ENCODE data around the gene AKR1C4.
"Not testable (repeated sequence)": the region's sequence is repeated elsewhere in the genome, so short reads cannot be mapped to it uniquely, and the experiment has no call there.

Gene AKR1C4

DNA sequence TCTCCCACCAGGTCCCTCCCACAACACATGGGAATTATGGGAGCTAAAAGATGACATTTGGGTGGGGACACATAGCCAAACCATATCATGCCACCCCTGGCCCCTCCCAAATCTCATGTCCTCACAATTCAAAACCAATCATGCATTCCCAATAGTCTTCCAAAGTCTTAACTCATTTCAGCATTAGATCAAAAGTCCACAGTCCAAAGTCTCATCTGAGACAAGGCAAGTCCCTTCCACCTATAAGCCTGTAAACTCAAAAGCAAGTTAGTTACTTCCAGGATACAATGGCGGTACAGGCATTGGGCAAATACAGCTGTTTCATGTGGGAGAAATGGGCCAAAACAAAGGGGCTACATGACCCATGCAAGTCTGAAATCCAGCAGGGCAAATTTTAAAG, 13.1 kb downstream of the AKR1C4 start:
- not testable (repeated sequence) for DNase-seq

DNA sequence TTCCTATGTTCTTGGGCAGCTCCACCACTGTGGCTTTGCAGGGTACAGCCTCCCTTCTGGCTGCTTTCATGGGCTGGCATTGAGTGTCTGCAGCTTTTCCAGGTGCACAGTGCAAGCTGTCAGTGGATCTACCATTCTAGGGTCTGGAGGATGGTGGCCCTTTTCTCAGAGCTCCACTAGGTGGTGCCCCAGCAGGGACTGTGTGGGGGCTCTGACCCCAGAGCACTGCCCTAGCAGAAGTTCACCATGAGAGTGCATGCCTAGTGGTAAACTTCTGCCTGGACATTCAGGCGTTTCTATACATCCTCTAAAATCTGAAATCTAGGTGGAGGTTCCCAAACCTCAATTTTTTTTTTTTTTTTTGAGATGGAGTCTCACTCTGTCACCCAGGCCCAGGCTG, 13.6 kb downstream of the AKR1C4 start:
- DNase-seq = peak; percentile 4

DNA sequence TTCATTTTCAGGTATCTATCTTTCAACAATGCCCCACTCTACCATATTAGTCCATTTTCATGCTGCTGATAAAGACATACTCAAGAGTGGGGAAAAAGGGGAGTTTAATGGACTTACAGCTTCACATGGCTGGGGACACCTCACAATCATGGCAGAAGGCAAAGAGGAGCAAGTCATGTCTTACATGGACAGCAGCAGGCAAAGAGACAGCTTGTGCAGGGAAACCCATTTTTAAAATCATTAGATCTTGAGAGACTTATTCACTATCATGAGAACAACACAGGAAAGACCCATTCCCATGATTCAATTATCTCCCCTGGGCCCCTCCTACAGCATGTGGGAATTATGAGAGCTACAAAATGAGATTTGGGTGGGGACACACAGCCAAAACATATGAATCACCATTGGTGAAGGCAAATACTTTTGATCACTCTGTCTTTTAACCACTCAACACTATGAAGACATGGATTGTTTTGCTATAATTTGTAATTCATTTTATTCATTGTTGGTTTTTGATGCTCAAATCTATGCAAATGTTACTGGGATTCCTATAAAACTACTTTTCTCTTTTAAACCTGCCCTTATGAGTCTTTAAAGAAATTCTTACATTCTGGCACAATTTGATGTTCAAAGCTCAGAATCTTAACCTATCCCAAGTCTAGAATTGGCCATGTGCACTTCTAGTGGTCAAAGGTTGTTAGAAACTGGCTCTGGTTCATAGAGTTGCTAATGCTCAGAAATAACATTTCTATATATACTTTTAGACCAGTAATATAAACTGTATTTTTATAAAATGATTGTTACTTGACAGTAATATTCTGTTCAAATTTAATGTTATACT, 15.3 kb downstream of the AKR1C4 start:
- DNase-seq = no peak

DNA sequence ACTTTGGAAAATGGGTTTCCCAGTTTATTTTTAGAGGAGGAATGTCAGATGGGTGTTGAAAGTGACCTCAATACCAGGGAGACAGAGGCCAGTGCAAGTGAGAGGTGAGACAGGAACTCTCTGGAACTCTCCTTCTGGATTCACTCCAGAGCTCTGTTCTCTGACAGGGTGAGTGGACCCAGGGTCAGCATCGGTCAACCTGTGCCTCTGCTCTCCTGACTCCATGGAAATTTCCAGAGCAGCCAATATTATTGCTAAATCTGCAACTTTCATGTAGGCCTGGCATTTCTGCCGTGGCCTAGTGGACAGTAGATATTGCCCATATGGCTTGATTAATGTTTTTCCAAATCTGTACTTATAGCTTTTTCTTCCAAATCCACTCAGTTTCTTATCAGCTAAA, 20.2 kb downstream of the AKR1C4 start:
- no peak for DNase-seq

DNA sequence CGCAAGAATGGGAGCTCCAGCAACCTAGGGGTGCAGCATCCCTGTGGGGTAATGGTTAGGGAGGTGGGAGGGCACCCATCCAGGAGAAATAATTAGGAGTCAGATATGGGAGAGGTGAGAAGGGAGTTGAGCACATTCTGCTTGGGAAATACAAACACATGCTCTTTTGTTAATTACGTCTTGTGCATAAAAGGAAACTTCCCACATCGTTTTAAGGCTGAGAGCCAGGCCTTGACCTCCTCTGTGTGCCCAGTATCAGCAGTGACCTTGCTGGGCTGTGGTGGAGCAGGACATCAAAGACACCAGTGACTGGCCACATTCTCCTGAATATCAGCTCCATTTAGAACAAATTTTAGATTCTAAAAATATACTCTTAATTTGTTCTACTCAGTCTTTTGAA, 22.6 kb downstream of the AKR1C4 start:
- no peak for DNase-seq

GRCh38 chr10:5222942-5223341, 26.3 kb downstream of the AKR1C4 start:
- DNase-seq = not testable (repeated sequence)

DNA sequence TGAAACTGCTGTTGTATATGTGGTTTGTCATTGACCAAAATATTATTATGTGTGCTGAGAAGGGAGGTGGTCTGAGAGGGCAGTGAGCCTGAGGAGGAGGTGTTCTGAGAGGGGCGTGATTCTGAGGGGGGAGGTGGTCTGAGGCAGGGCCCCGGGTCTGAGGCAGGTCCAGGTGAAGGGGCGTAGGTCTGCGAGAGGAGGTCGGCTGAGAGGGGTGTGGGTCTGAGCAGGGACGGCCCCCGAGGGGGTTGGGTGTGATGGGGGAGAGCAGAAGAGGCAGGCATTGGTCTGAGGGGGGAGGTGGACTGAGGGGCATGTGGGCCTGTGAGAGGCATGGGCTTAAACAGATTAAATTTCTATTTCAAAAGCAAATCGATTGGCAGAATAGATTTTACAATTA, 32.4 kb downstream of the AKR1C4 start:
- no peak for DNase-seq

GRCh38 chr10:5233324-5233723, 36.7 kb downstream of the AKR1C4 start:
- DNase-seq = no peak

GRCh38 chr10:5234106-5234860, 37.6 kb downstream of the AKR1C4 start:
- DNase-seq = peak; percentile 4

DNA sequence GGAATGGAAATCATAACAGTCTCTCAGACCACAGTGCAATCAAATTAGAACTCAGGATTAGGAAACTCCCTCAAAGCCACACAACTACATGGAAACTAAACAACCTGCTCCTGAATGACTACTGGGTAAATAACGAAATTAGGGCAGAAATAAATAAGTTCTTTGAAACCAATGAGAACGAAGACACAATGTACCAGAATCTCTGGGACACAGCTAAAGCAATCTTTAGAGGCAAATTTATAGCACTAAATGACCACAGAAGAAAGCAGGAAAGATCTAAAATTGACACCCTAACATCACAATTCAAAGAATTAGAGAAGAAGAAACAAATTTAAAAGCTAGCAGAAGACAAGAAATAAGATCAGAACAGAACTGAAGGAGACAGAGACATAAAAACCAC, 40.9 kb downstream of the AKR1C4 start:
- not testable (repeated sequence) for DNase-seq

GRCh38 chr10:5242585-5242984, 45.9 kb downstream of the AKR1C4 start:
- DNase-seq = no peak

DNA sequence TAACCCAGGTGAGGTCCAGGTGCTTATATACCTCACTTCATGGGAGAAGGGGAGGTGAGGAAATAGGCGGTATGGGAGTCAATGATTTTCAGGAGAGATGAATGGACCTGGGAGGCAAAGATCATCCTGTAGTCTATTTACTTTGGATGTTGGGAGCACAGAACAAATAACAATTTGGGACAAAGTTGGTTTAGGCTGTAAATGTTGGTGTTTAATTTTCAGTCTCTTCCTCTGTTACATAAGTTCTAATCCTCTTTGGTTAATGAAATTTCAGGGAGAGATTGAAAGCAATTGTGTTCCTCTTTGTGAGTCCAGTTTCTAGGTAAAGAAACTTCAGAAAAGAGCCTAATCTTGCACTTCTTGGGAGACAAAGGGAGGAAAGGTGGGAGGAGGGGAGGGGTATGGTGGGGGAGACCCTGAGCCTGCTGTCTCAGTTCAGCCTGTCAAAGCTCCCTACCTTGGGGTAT, 46.9 kb downstream of the AKR1C4 start:
- no peak for DNase-seq

DNA sequence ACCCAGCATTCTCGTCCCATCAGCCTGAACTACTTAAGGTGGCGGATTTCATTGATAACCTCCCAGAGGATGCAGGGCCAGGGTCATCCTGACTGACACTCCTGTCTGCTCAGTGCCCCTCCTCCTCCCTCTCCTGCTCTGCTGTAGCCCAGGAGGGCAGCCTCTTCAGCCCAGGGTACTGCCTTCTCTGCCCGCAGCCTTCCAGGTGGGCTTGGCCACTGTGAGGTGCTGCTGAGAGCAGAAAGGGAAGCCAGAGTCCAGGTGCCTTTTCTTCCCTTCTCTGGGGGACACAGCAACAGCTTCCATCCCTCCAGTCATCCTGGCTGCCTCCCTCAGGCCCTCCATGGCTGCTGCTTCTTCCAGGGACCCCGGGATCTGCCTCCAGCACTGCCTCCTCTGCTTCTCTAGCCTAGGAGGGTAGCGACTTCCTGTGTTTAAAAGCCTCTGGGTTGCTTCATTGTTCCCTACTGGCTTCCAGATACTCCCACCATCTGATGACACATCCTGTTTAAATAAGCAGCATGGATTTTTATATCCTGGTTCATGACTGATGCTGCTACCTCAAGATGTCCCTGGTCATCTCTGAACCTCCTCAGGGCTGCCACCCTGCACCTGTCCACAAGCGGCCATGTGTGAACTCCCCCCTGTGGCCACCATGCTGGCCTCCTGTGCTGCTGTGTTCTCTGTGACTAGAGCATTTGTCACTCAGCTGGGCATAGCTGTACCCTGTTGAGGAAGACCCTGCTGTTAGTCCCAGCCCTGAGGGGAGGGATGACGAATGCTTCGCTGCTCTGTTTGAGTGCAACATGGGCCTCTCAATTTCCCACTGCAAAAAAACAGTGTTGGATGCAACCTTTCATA, 55.8 kb downstream of the AKR1C4 start:
- DNase-seq = no peak

- no peak for DNase-seq
Observed at GRCh38 chr10:5254488-5254887, 57.9 kb downstream of the AKR1C4 start.

DNA sequence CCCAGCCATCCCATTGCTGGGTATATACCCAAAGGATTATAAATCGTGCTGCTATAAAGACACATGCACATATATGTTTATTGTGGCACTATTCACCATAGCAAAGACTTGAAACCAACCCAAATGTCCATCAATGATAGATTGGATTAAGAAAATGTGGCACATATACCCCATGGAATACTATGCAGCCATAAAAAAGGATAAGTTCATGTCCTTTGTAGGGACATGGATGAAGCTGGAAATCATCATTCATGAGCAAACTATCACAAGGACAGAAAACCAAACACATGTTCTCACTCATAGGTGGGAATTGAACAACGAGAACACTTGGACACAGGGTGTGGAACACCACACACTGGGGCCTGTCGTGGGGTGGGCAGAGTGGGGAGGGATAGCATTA, 61.1 kb downstream of the AKR1C4 start:
- not testable (repeated sequence) for DNase-seq

DNA sequence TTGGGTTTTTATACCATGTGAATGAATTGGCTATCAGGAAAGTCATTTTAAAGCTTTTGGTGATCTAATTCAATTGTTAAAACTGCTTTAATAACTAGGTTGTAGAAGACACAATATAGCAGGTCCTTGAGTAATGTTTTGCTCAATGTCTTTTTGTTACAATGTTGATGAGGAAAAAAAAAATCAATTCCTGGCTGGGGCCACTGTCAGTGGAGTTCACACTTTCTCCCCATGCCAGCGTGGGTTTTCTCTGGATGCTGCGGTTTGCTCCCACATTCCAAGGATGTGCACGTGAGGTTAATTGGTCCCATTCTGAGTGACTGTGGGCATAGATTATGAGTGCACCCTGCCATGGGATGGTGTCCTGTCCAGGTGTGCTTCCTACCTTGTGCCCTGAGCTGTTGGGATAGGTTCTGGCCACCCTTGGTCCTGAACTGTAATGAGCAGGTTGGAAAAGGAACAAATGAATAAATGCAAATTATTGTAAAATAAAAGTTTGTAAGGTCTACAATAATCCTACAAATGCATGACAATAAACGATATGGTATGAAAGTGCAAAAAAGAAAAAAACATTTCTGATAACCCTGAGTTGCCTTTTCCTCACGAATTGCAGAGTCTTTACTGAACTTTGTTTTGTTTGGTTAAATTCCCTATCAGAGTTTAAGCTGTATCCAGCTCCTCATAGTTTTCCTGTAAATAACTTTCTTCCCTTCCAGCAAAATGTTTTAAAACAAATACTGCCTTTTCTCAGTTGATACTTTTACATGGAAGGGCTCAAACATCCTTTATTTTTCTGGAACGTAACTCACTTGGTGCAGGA, 62.7 kb downstream of the AKR1C4 start:
- no peak for DNase-seq

GRCh38 chr10:5259952-5260578, 63.4 kb downstream of the AKR1C4 start:
- no peak for DNase-seq

DNA sequence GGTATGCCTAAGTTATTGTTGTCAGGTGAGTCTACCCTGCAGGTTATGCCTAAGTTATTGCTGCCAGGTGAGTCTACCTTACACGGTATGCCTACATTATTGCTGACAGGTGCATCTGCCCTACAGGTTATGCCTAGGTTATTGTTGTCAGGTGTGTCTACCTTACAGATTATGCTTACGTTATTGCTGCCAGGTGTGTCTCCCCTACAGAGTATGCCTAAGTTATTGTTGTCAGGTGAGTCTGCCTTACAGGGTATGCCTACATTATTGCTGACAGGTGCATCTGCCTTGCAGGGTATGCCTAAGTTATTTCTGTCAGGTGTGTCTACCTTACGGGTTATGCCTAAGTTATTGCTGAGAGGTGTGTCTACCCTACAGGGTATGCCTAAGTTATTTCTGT, 64.2 kb downstream of the AKR1C4 start:
- no peak for DNase-seq

- no peak for DNase-seq
Observed at GRCh38 chr10:5265139-5265538, 68.5 kb downstream of the AKR1C4 start.

- DNase-seq = no peak
Observed at GRCh38 chr10:5266351-5266750, 69.7 kb downstream of the AKR1C4 start.

DNA sequence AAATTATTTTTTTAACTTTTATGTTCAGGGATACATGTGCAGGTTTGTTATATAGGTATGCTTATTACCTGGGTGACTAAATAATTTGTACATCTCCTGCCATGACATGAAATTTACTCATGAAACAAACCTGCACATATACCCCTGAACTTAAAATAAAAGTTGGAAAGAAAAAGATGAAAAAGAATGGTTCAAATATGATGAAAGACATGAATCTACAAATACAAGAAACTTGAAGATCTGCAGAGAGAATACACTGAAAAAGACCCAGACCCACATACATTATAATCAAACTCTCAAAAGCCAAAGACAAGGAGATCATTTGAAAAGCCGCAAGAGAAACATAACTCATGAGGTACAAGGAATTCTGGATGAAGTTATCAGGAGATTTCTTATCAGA, 70.2 kb downstream of the AKR1C4 start:
- no peak for DNase-seq

DNA sequence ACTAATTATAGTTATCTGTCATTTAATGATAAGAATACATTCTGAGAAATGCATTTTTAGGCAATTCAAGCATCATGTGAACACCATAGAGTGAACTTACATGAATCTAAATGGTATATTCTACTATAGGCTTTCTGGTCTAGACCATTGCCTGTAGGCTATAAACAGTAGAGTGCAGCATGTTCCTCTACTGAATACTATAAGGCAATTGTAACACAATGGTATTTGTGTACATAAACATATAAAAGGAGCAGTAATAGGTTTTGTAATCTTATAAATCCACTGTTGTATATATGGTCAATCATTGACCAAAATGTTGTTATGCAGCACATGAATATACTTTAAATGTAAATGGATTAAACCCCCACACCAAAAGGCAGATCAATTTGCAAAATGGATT, 71.6 kb downstream of the AKR1C4 start:
- DNase-seq = no peak
